HCT116 (cell line): ENCODE data around the gene KMT2C. TPM values are rescaled to one million over a fixed set of nuclear protein-coding genes. Genes with fewer than 3 reads are reported as not detected.
"Not testable (repeated sequence)": the region's sequence is repeated elsewhere in the genome, so short reads cannot be mapped to it uniquely, and the experiment has no call there.

Source experiments
- ATAC-seq: fragments of 200-7000 bp; cut with Tn5 transposase; 2 replicates; pipeline ENCODE4 v1.9.1; 2020; ENCODE audit warnings: mild to moderate bottlenecking, moderate library complexity
- BruUV-seq: library from RNA; stranded (reverse); fragments of 400-500 nt; replicated peaks from 2 replicates; lab custom pipeline; 2021; lab: Mats Ljungman, UMichigan
- CTCF ChIA-PET: fragments of 300-600 bp; sonication (Branson Sonifier 250); formaldehyde crosslinking; loops from one replicate; lab custom pipeline; 2021; ENCODE audit warnings: antibody characterized with exemption; lab: Charles Lee
- POLR2A ChIA-PET: fragments of 300-600, 350-600 bp; sonication (Branson Sonifier 250); formaldehyde crosslinking; loops from one replicate; lab custom pipeline; 2021; ENCODE audit warnings: antibody characterized with exemption; lab: Charles Lee
- RAD21 ChIA-PET, 2 experiments: fragments of 300-600 bp; sonication (Branson Sonifier 250); formaldehyde crosslinking; loops; one replicate each; lab custom pipeline; 2023; ENCODE audit warnings: low total read pairs in 2 of 2; ENCODE audit not compliant: uncharacterized antibody in 2 of 2, unreplicated experiment in 2 of 2, low non-redundant PET in 1 of 2; lab: Charles Lee
- DNase-seq: peaks from one replicate; pipeline ENCODE4 v3.0.0-alpha.2; 2010; ENCODE audit warnings: low read depth, low spot score
- H2AFZ ChIP-seq: fragments of 200-600 bp; shearing (Covaris generic), sonication (generic); 2 replicates; pipeline ENCODE4 v1.6.1; 2017; ENCODE audit warnings: low read depth, mixed run types, mixed read lengths, antibody characterized with exemption, low read length; ENCODE audit not compliant: poor library complexity, severe bottlenecking
- H3K27ac ChIP-seq: 2 replicates; pipeline ENCODE4 v1.5.1; 2012; ENCODE audit warnings: low read depth, low read length
- H3K27me3 ChIP-seq: fragments of 200-600 bp; sonication (generic); 2 replicates; pipeline ENCODE4 v1.6.1; 2016; ENCODE audit warnings: mixed run types, low read length, mixed read lengths; ENCODE audit not compliant: insufficient read depth
- H3K36me3 ChIP-seq, 2 experiments: fragments of 200-500 bp in 1 of 2; fragments of 200-600 bp in 1 of 2; sonication (Bioruptor generic) in 1 of 2; sonication (generic) in 1 of 2; 2 replicates each; pipeline versions ENCODE4 v1.5.1 to v1.6.1; 2014 to 2016; ENCODE audit warnings: low read length in 2 of 2, inconsistent platforms in 1 of 2, mixed read lengths in 1 of 2, mixed run types in 1 of 2; ENCODE audit not compliant: insufficient read depth in 2 of 2, control insufficient read depth in 1 of 2
- H3K4me1 ChIP-seq, 2 experiments: fragments of 200-600 bp in 1 of 2; sonication (generic) in 1 of 2; 2 replicates each; pipeline versions ENCODE4 v1.5.1 to v1.6.1; 2012 to 2017; ENCODE audit warnings: low read length in 2 of 2, inconsistent platforms in 1 of 2, mild to moderate bottlenecking in 1 of 2, mixed read lengths in 1 of 2, mixed run types in 1 of 2, moderate library complexity in 1 of 2; ENCODE audit not compliant: insufficient read depth in 2 of 2, control insufficient read depth in 1 of 2
- H3K4me2 ChIP-seq: fragments of 200-600 bp; sonication (generic); 2 replicates; pipeline ENCODE4 v1.6.1; 2017; ENCODE audit warnings: mixed run types, low read length, mixed read lengths
- H3K4me3 ChIP-seq, 2 experiments: fragments of 200-600 bp in 1 of 2; sonication (generic) in 1 of 2; replicated peaks in 1 of 2; 2 replicates each; pipeline ENCODE4 v1.5.1; 2011 to 2016; ENCODE audit warnings: low read length in 2 of 2, control low read depth in 1 of 2, low read depth in 1 of 2, mild to moderate bottlenecking in 1 of 2, mixed read lengths in 1 of 2, mixed run types in 1 of 2
- H3K79me2 ChIP-seq: fragments of 200-600 bp; sonication (generic); 2 replicates; pipeline ENCODE4 v1.6.1; 2017; ENCODE audit warnings: mild to moderate bottlenecking, mixed run types, low read length, moderate library complexity, mixed read lengths; ENCODE audit not compliant: insufficient read depth
- H3K9ac ChIP-seq: fragments of 200-600 bp; sonication (generic); 2 replicates; pipeline ENCODE4 v1.6.1; 2016; ENCODE audit warnings: low read length, mixed read lengths
- H3K9me2 ChIP-seq: fragments of 200-600 bp; sonication (generic), shearing (Covaris generic); 2 replicates; pipeline ENCODE4 v1.6.1; 2017; ENCODE audit warnings: mixed run types, mild to moderate bottlenecking, moderate library complexity; ENCODE audit not compliant: insufficient read depth
- H3K9me3 ChIP-seq, 2 experiments: fragments of 200-500 bp in 1 of 2; fragments of 200-600 bp in 1 of 2; sonication (Bioruptor generic) in 1 of 2; sonication (generic) in 1 of 2; 2 replicates each; pipeline ENCODE4 v1.6.1; 2014 to 2017; ENCODE audit warnings: low read length in 2 of 2, mixed read lengths in 2 of 2, inconsistent platforms in 1 of 2, low read depth in 1 of 2, mild to moderate bottlenecking in 1 of 2, mixed run types in 1 of 2, moderate library complexity in 1 of 2; ENCODE audit not compliant: control insufficient read depth in 1 of 2, insufficient read depth in 1 of 2
- H4K20me1 ChIP-seq: fragments of 200-600 bp; sonication (generic), shearing (Covaris generic); 2 replicates; pipeline ENCODE4 v1.6.1; 2017; ENCODE audit warnings: mixed run types, mild to moderate bottlenecking, moderate library complexity; ENCODE audit not compliant: insufficient read depth
- ELF1 ChIP-seq: IDR thresholded peaks from 2 replicates; pipeline ENCODE4 v1.6.1; 2012; ENCODE audit warnings: low read depth, borderline replicate concordance
- MAX ChIP-seq: IDR thresholded peaks from 2 replicates; pipeline ENCODE4 v1.6.1; 2012
- SIN3A ChIP-seq: IDR thresholded peaks from 2 replicates; pipeline ENCODE4 v1.6.1; 2012; ENCODE audit warnings: low read depth
- intact Hi-C: fragments of 100-400 bp; cut with micrococcal nuclease; formaldehyde crosslinking; loops from 2 replicates; pipeline ENCODE4 v1.10.0; 2022
- total RNA-seq: library from RNA; stranded (reverse); gene quantifications from one replicate; pipeline ENCODE4 v1.2.1, GENCODE V29; 2021; ENCODE audit not compliant: unreplicated experiment

KMT2C gene
- total RNA-seq, 1 experiment from 2014 or later: 22.9 TPM

- H3K79me2 ChIP-seq: peaks cover 99% of the 10 kb centered on the region
- no peaks in the 10 kb centered on the region for H3K9me2 ChIP-seq
- H3K9me3 ChIP-seq: no peaks in the 10 kb centered on the region
- peaks cover 0 to 23% of the 10 kb centered on the region in 2 experiments; a peak in 2 of 4 replicates for H3K4me1 ChIP-seq
- no peaks in the 10 kb centered on the region for H3K36me3 ChIP-seq
- no peaks in the 10 kb centered on the region for H3K27me3 ChIP-seq
- no peak overlapping the region for H3K27ac ChIP-seq
- no peak overlapping the region for H3K4me3 ChIP-seq
- TF ChIP-seq MAX (no peak), ELF1 (no peak), SIN3A (no peak)
- intact Hi-C loops: no loop called here
- no TSS peak for BruUV-seq
- ChIA-PET RAD21 (no interaction called here), POLR2A (no interaction called here), CTCF (no interaction called here)
- ATAC-seq (no peak), DNase-seq (no peak)
- H3K9ac ChIP-seq: no peak overlapping the region
- H3K4me2 ChIP-seq: no peak overlapping the region
- H2AFZ ChIP-seq: no peak overlapping the region
- no peaks in the 10 kb centered on the region for H4K20me1 ChIP-seq
Observed at GRCh38 chr7:152423991-152424347, 11.8 kb downstream of the KMT2C start.

- CTCF ChIA-PET, ATAC-seq, DNase-seq, H4K20me1 ChIP-seq, H2AFZ ChIP-seq, H3K4me2 ChIP-seq, H3K9me2 ChIP-seq, intact Hi-C loops, POLR2A ChIA-PET, H3K36me3 ChIP-seq, BruUV-seq, RAD21 ChIA-PET, H3K27ac ChIP-seq, H3K4me3 ChIP-seq, H3K9ac ChIP-seq, H3K9me3 ChIP-seq, H3K27me3 ChIP-seq: not testable (repeated sequence)
- Histone ChIP-seq H3K79me2 (peaks cover 99% of the 10 kb centered on the region), H3K4me1 (peaks cover 0 to 23% of the 10 kb centered on the region in 2 experiments; a peak in 2 of 4 replicates)
Observed at GRCh38 chr7:152423171-152423570, 12.6 kb downstream of the KMT2C start.

- H3K79me2 ChIP-seq: peaks cover 94% of the 10 kb centered on the region
- H3K4me1 ChIP-seq: peaks cover 0 to 12% of the 10 kb centered on the region in 2 experiments; a peak in 1 of 4 replicates
- ATAC-seq, H3K9me2 ChIP-seq, DNase-seq, H3K9me3 ChIP-seq, H3K27me3 ChIP-seq, H3K4me3 ChIP-seq, H3K36me3 ChIP-seq, RAD21 ChIA-PET, H3K9ac ChIP-seq, BruUV-seq, H3K27ac ChIP-seq, POLR2A ChIA-PET, H3K4me2 ChIP-seq, CTCF ChIA-PET, H4K20me1 ChIP-seq, intact Hi-C loops, H2AFZ ChIP-seq: not testable (repeated sequence)
Observed at GRCh38 chr7:152420950-152421349, 14.9 kb downstream of the KMT2C start.
